Measurements from ENCODE around the gene LRMDA. TPM values are rescaled to one million over a fixed set of nuclear protein-coding genes. Genes with fewer than 3 reads are reported as not detected.

Gene LRMDA
- polyA plus RNA-seq, 1 donor (not counting 4 experiments of a cell fraction or from before 2014, with no cell fraction given), result not detected

GRCh38 chr10:75540981-75541380 is 109.6 kb downstream of the LRMDA start:
- H3K79me2 ChIP-seq (ENCODE audit: control insufficient read depth, insufficient read depth, low read length), result no peaks in the 10 kb centered on the region
- no peak overlapping the region for H3K4me2 ChIP-seq (ENCODE audit: control insufficient read depth, extremely low read depth, insufficient read depth, low read depth, low read length)
- H4K20me1 ChIP-seq (ENCODE audit: control insufficient read depth, extremely low read depth, insufficient read depth, low read length), result no peaks in the 10 kb centered on the region
- no peak for DNase-seq (ENCODE audit: low read depth, low spot score)
- no peak for FAIRE-seq
- no peaks in the 10 kb centered on the region for H3K27me3 ChIP-seq (ENCODE audit: control insufficient read depth, extremely low read depth, insufficient read depth, low read length)
- no peaks in the 10 kb centered on the region for H3K36me3 ChIP-seq (ENCODE audit: control insufficient read depth in 2 of 2, extremely low read depth in 1 of 2, insufficient read depth in 2 of 2, low read length in 2 of 2)
- no peak overlapping the region for H3K4me3 ChIP-seq (ENCODE audit: control insufficient read depth in 2 of 3, extremely low read depth in 1 of 3, insufficient read depth in 2 of 3, low read depth in 1 of 3, low read length in 3 of 3)
- H2AFZ ChIP-seq (ENCODE audit: control insufficient read depth, low read length), result no peak overlapping the region
- no peaks in the 10 kb centered on the region for H3K9me3 ChIP-seq (ENCODE audit: control insufficient read depth, low read depth, low read length)
- no peak overlapping the region for H3K27ac ChIP-seq (ENCODE audit: control insufficient read depth, insufficient read depth, low read length)
- no peaks in the 10 kb centered on the region for H3K9me1 ChIP-seq (ENCODE audit: control insufficient read depth, extremely low read depth, insufficient read depth, low read length)
- no peak for TF ChIP-seq CTCF (optimal IDR thresholded peaks at IDR 0.05 in 1 of 3, IDR thresholded peaks at IDR 0.05 in 1 of 3, conservative IDR thresholded peaks at IDR 0.05 in 1 of 3; ENCODE audit: extremely low read depth in 1 of 3, insufficient read depth in 2 of 3, low read length in 3 of 3)
- no peak for TF ChIP-seq EZH2 (IDR thresholded peaks at IDR 0.05; ENCODE audit: low read length)
- dilution Hi-C loops (cut with MboI; ENCODE audit: extremely low pct_ligation_motif_present, low sequenced_read_pairs), result no loop called here
- no peak overlapping the region for H3K9ac ChIP-seq (ENCODE audit: control insufficient read depth, extremely low read depth, insufficient read depth, low read length)
- H3K4me1 ChIP-seq (ENCODE audit: control insufficient read depth, extremely low read depth, insufficient read depth, low read length), result no peaks in the 10 kb centered on the region

DNA sequence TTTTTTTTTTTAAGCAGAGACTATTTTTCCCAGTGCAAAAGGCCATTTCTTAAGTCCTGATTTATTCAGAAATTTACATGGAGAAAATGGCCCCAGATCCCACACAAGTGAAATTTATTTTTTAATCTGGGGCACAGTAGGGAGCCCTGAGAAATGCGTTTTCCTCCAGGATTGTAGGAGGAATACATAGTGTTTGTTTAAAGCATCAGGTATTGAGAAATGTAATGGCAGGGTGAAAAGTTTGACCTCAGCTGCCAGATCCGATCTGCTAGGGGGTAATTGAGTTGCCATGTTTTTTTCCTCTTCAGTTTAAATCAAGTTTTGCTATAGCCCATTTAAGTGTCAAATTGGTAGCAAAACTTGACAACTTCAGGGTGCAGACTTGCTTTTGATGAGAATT is 110.0 kb downstream of the LRMDA start:
- H3K9ac ChIP-seq (ENCODE audit: control insufficient read depth, extremely low read depth, insufficient read depth, low read length), result no peak overlapping the region
- no peak for TF ChIP-seq CTCF (optimal IDR thresholded peaks at IDR 0.05 in 1 of 3, IDR thresholded peaks at IDR 0.05 in 1 of 3, conservative IDR thresholded peaks at IDR 0.05 in 1 of 3; ENCODE audit: extremely low read depth in 1 of 3, insufficient read depth in 2 of 3, low read length in 3 of 3)
- no peak for TF ChIP-seq EZH2 (IDR thresholded peaks at IDR 0.05; ENCODE audit: low read length)
- no peaks in the 10 kb centered on the region for H3K9me3 ChIP-seq (ENCODE audit: control insufficient read depth, low read depth, low read length)
- H3K27ac ChIP-seq (ENCODE audit: control insufficient read depth, insufficient read depth, low read length), result no peak overlapping the region
- H3K4me3 ChIP-seq (ENCODE audit: control insufficient read depth in 2 of 3, extremely low read depth in 1 of 3, insufficient read depth in 2 of 3, low read depth in 1 of 3, low read length in 3 of 3), result no peak overlapping the region
- DNase-seq (ENCODE audit: low read depth, low spot score) (no peak), FAIRE-seq (no peak)
- no peaks in the 10 kb centered on the region for H3K9me1 ChIP-seq (ENCODE audit: control insufficient read depth, extremely low read depth, insufficient read depth, low read length)
- no peak overlapping the region for H3K4me2 ChIP-seq (ENCODE audit: control insufficient read depth, extremely low read depth, insufficient read depth, low read depth, low read length)
- H4K20me1 ChIP-seq (ENCODE audit: control insufficient read depth, extremely low read depth, insufficient read depth, low read length), result no peaks in the 10 kb centered on the region
- dilution Hi-C loops (cut with MboI; ENCODE audit: extremely low pct_ligation_motif_present, low sequenced_read_pairs), result no loop called here
- H3K4me1 ChIP-seq (ENCODE audit: control insufficient read depth, extremely low read depth, insufficient read depth, low read length), result no peaks in the 10 kb centered on the region
- H3K79me2 ChIP-seq (ENCODE audit: control insufficient read depth, insufficient read depth, low read length), result no peaks in the 10 kb centered on the region
- H2AFZ ChIP-seq (ENCODE audit: control insufficient read depth, low read length), result no peak overlapping the region
- no peaks in the 10 kb centered on the region for H3K36me3 ChIP-seq (ENCODE audit: control insufficient read depth in 2 of 2, extremely low read depth in 1 of 2, insufficient read depth in 2 of 2, low read length in 2 of 2)
- no peaks in the 10 kb centered on the region for H3K27me3 ChIP-seq (ENCODE audit: control insufficient read depth, extremely low read depth, insufficient read depth, low read length)

Measured in keratinocyte (primary cell).